Measurements from ENCODE around the gene MCTP1.

Gene MCTP1

GRCh38 chr5:94694671-94695070, 590.2 kb downstream of the MCTP1 start:
- H3K27me3 ChIP-seq (ENCODE audit: insufficient read depth, poor library complexity, severe bottlenecking): no peaks in the 10 kb centered on the region
- no peak for TF ChIP-seq GABPA (IDR thresholded peaks at IDR 0.05; ENCODE audit: low read depth)
- TF ChIP-seq POLR2AphosphoS5 (IDR thresholded peaks at IDR 0.05; ENCODE audit: low read depth): no peak
- no peak for TF ChIP-seq CTCF (IDR thresholded peaks at IDR 0.05; ENCODE audit: insufficient read depth, low read length)
- TF ChIP-seq SPI1 (IDR thresholded peaks at IDR 0.05; ENCODE audit: borderline replicate concordance, low read depth): no peak
- no peak for TF ChIP-seq REST (IDR thresholded peaks at IDR 0.05; ENCODE audit: insufficient replicate concordance, low read depth)
- no peak overlapping the region for H3K27ac ChIP-seq (replicated peaks)
- no peak overlapping the region for H3K4me3 ChIP-seq (replicated peaks; ENCODE audit: insufficient read depth, low read length)
- DNase-seq (ENCODE audit: low read depth in 1 of 2, low spot score in 1 of 2): no peak

GRCh38 chr5:94693845-94694370, 591.0 kb downstream of the MCTP1 start:
- no peak overlapping the region for H3K4me3 ChIP-seq (replicated peaks; ENCODE audit: insufficient read depth, low read length)
- TF ChIP-seq SPI1 (IDR thresholded peaks at IDR 0.05; ENCODE audit: borderline replicate concordance, low read depth): no peak
- TF ChIP-seq CTCF (IDR thresholded peaks at IDR 0.05; ENCODE audit: insufficient read depth, low read length): no peak
- TF ChIP-seq GABPA (IDR thresholded peaks at IDR 0.05; ENCODE audit: low read depth): no peak
- no peak for TF ChIP-seq POLR2AphosphoS5 (IDR thresholded peaks at IDR 0.05; ENCODE audit: low read depth)
- no peak for TF ChIP-seq REST (IDR thresholded peaks at IDR 0.05; ENCODE audit: insufficient replicate concordance, low read depth)
- H3K27ac ChIP-seq (replicated peaks): no peak overlapping the region
- H3K27me3 ChIP-seq (ENCODE audit: insufficient read depth, poor library complexity, severe bottlenecking): no peaks in the 10 kb centered on the region
- DNase-seq (ENCODE audit: low read depth in 1 of 2, low spot score in 1 of 2): no peak

- DNase-seq (ENCODE audit: low read depth in 1 of 2, low spot score in 1 of 2): no peak
- Histone ChIP-seq H3K27ac (replicated peaks) (no peak overlapping the region), H3K27me3 (ENCODE audit: insufficient read depth, poor library complexity, severe bottlenecking) (no peaks in the 10 kb centered on the region), H3K4me3 (replicated peaks; ENCODE audit: insufficient read depth, low read length) (no peak overlapping the region)
- TF ChIP-seq GABPA (IDR thresholded peaks at IDR 0.05; ENCODE audit: low read depth): no peak
- TF ChIP-seq REST (IDR thresholded peaks at IDR 0.05; ENCODE audit: insufficient replicate concordance, low read depth): no peak
- TF ChIP-seq SPI1 (IDR thresholded peaks at IDR 0.05; ENCODE audit: borderline replicate concordance, low read depth): no peak
- TF ChIP-seq POLR2AphosphoS5 (IDR thresholded peaks at IDR 0.05; ENCODE audit: low read depth): no peak
- TF ChIP-seq CTCF (IDR thresholded peaks at IDR 0.05; ENCODE audit: insufficient read depth, low read length): no peak
These were observed 591.7 kb downstream of the MCTP1 start for GRCh38 chr5:94693043-94693822.
